Measurements from ENCODE around the gene SGMS1.

- TF ChIP-seq CTCF (IDR thresholded peaks at IDR 0.05; ENCODE audit: low read length) (no peak), EZH2 (IDR thresholded peaks at IDR 0.05; ENCODE audit: borderline replicate concordance, low read length) (no peak)
Observed at GRCh38 chr10:50554376-50554994, 69.3 kb downstream of the SGMS1 start.

Measured in OCI-LY1 (cell line).